ENCODE data around the gene CUL5. TPM values are rescaled to one million over a fixed set of nuclear protein-coding genes. Genes with fewer than 3 reads are reported as not detected.

CUL5 gene
- 37.0 and 41.3 TPM in 2 replicates for total RNA-seq

- peak; percentile 85 for DNase-seq (ENCODE audit: low spot score)
- H3K4me3 Mint-ChIP-seq: peak within 1 kb of the TSS; percentile 97
- H3K27me3 Mint-ChIP-seq (ENCODE audit: insufficient read depth): no peaks in the 10 kb centered on the region
- H3K4me1 Mint-ChIP-seq (ENCODE audit: low read depth): peaks cover 15% of the 10 kb centered on the region
- peaks cover 12% of the 10 kb centered on the region for H3K36me3 Mint-ChIP-seq (ENCODE audit: low read depth)
- no peaks in the 10 kb centered on the region for H3K9me3 Mint-ChIP-seq
- intact Hi-C loops (cut with micrococcal nuclease): loop anchor here (1.0 to 10.0 kb wide), 12 partner anchors 81 to 655 kb away; partner anchors contain the start of genes ACAT1, ALKBH8, ATM and C11orf65
- H3K27ac Mint-ChIP-seq: peak within 1 kb of the TSS; percentile 93
These were observed at the start of gene CUL5 for GRCh38 chr11:108008656-108009496. TSS of gene CUL5 (plus strand) at chr11:108008898. CDS start at chr11:108009349, 451 bp downstream.

- Mint-ChIP-seq H3K4me1 (ENCODE audit: low read depth) (peaks cover 9% of the 10 kb centered on the region), H3K27me3 (ENCODE audit: insufficient read depth) (peaks cover 18% of the 10 kb centered on the region), H3K9me3 (no peaks in the 10 kb centered on the region), H3K36me3 (ENCODE audit: low read depth) (no peaks in the 10 kb centered on the region), H3K4me3 (no peak overlapping the region), H3K27ac (no peak overlapping the region)
- no peak for DNase-seq (ENCODE audit: low spot score)
- intact Hi-C loops (cut with micrococcal nuclease): no loop called here
These were observed 47.2 kb upstream of the CUL5 start for GRCh38 chr11:107961480-107961879.

GRCh38 chr11:107962181-107962580, 46.5 kb upstream of the CUL5 start:
- no peak overlapping the region for H3K27ac Mint-ChIP-seq
- H3K36me3 Mint-ChIP-seq (ENCODE audit: low read depth): no peaks in the 10 kb centered on the region
- H3K9me3 Mint-ChIP-seq: no peaks in the 10 kb centered on the region
- intact Hi-C loops (cut with micrococcal nuclease): no loop called here
- peaks cover 11% of the 10 kb centered on the region for H3K27me3 Mint-ChIP-seq (ENCODE audit: insufficient read depth)
- DNase-seq (ENCODE audit: low spot score): no peak
- no peak overlapping the region for H3K4me3 Mint-ChIP-seq
- H3K4me1 Mint-ChIP-seq (ENCODE audit: low read depth): peaks cover 2% of the 10 kb centered on the region

- peaks cover 11% of the 10 kb centered on the region for H3K27me3 Mint-ChIP-seq (ENCODE audit: insufficient read depth)
- no peaks in the 10 kb centered on the region for H3K36me3 Mint-ChIP-seq (ENCODE audit: low read depth)
- no peaks in the 10 kb centered on the region for H3K9me3 Mint-ChIP-seq
- H3K4me1 Mint-ChIP-seq (ENCODE audit: low read depth): no peaks in the 10 kb centered on the region
- H3K27ac Mint-ChIP-seq: no peak overlapping the region
- DNase-seq (ENCODE audit: low spot score): no peak
- no peak overlapping the region for H3K4me3 Mint-ChIP-seq
- intact Hi-C loops (cut with micrococcal nuclease): no loop called here
These were observed 45.6 kb upstream of the CUL5 start for GRCh38 chr11:107963091-107963490.

DNA sequence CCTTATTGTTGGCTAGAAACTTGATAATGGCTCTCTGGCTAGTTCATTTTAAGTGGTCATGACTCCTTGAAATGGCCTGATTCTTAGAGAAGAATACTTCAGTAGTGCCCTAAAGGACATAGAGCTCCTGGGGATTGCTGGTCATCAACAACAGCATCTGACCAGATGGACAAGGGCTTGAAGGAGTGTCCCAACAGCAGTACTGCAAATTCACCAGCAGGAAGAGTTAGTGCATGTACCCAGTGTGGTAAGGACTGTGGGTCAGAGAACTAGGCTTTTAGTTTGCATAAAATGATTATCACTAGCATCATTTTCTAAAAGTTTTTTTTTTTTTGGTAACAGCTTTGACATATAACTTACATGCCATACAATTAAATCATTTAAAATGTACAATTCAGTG, 39.5 kb upstream of the CUL5 start:
- no peak overlapping the region for H3K4me3 Mint-ChIP-seq
- no peaks in the 10 kb centered on the region for H3K4me1 Mint-ChIP-seq (ENCODE audit: low read depth)
- no peak overlapping the region for H3K27ac Mint-ChIP-seq
- intact Hi-C loops (cut with micrococcal nuclease): no loop called here
- no peak for DNase-seq (ENCODE audit: low spot score)
- H3K27me3 Mint-ChIP-seq (ENCODE audit: insufficient read depth): peaks cover 2% of the 10 kb centered on the region
- H3K36me3 Mint-ChIP-seq (ENCODE audit: low read depth): no peaks in the 10 kb centered on the region
- no peaks in the 10 kb centered on the region for H3K9me3 Mint-ChIP-seq

GRCh38 chr11:107970049-107970448, 38.6 kb upstream of the CUL5 start:
- H3K27me3 Mint-ChIP-seq (ENCODE audit: insufficient read depth): peaks cover 2% of the 10 kb centered on the region
- no peak overlapping the region for H3K27ac Mint-ChIP-seq
- intact Hi-C loops (cut with micrococcal nuclease): no loop called here
- no peaks in the 10 kb centered on the region for H3K36me3 Mint-ChIP-seq (ENCODE audit: low read depth)
- no peak for DNase-seq (ENCODE audit: low spot score)
- no peaks in the 10 kb centered on the region for H3K9me3 Mint-ChIP-seq
- no peak overlapping the region for H3K4me3 Mint-ChIP-seq
- no peaks in the 10 kb centered on the region for H3K4me1 Mint-ChIP-seq (ENCODE audit: low read depth)

- DNase-seq (ENCODE audit: low spot score): no peak
- H3K9me3 Mint-ChIP-seq: no peaks in the 10 kb centered on the region
- no peak overlapping the region for H3K4me3 Mint-ChIP-seq
- peaks cover 2% of the 10 kb centered on the region for H3K27me3 Mint-ChIP-seq (ENCODE audit: insufficient read depth)
- H3K36me3 Mint-ChIP-seq (ENCODE audit: low read depth): no peaks in the 10 kb centered on the region
- no peak overlapping the region for H3K27ac Mint-ChIP-seq
- H3K4me1 Mint-ChIP-seq (ENCODE audit: low read depth): no peaks in the 10 kb centered on the region
- intact Hi-C loops (cut with micrococcal nuclease): no loop called here
These were observed 35.1 kb upstream of the CUL5 start for GRCh38 chr11:107973641-107974040.

- no peaks in the 10 kb centered on the region for H3K9me3 Mint-ChIP-seq
These were observed 20.1 kb upstream of the CUL5 start for GRCh38 chr11:107988397-107989158.

GRCh38 chr11:107991868-107992414, 16.8 kb upstream of the CUL5 start:
- H3K4me1 Mint-ChIP-seq (ENCODE audit: low read depth): no peaks in the 10 kb centered on the region
- H3K27me3 Mint-ChIP-seq (ENCODE audit: insufficient read depth): peaks cover 20% of the 10 kb centered on the region
- H3K36me3 Mint-ChIP-seq (ENCODE audit: low read depth): no peaks in the 10 kb centered on the region
- DNase-seq (ENCODE audit: low spot score): no peak
- intact Hi-C loops (cut with micrococcal nuclease): no loop called here
- no peaks in the 10 kb centered on the region for H3K9me3 Mint-ChIP-seq
- H3K27ac Mint-ChIP-seq: no peak overlapping the region
- no peak overlapping the region for H3K4me3 Mint-ChIP-seq

More at GRCh38 chr11:107988397-107989158, 20.1 kb upstream of the CUL5 start:
- Mint-ChIP-seq H3K4me1 (ENCODE audit: low read depth) (no peaks in the 10 kb centered on the region), H3K27ac (no peak overlapping the region), H3K36me3 (ENCODE audit: low read depth) (no peaks in the 10 kb centered on the region), H3K4me3 (no peak overlapping the region), H3K27me3 (ENCODE audit: insufficient read depth) (peaks cover 3% of the 10 kb centered on the region)
- intact Hi-C loops (cut with micrococcal nuclease): no loop called here
- DNase-seq (ENCODE audit: low spot score): no peak

DNA sequence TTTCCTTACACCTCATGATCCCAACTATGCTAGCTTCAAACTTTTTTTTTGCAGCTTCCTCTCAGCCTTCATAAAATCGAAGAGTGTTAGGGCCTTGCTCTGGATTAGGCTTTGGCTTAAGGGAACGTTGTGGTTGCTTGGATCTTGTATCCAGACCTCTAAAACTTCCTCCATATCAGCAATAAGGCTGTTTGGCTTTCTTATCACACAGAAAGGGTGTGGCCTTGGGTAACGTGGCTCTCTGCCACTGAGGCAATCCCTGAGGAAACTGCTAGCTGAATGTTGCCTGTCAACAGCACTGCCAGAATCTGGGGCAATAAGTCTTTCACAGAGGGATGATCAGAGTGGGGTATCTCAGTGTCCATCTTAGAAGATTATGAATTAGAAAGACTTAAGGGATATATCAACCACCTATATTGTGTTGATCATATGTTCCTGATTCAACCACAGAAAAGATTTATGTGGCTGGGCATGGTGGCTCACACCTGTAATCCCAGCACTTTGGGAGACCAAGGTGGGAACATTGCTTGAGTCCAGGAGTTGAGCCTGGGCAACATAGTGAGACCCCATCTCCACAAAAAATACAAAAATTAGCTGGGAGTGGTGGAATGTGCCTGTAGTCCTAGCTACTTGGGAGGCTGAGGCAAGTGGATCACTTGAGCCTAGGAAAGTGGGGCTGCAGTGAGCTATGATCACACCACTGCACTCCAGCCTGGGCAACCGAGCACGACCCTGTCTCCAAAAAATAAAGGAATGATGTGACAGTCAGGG, 12.5 kb upstream of the CUL5 start:
- Mint-ChIP-seq H3K36me3 (ENCODE audit: low read depth) (no peaks in the 10 kb centered on the region), H3K27me3 (ENCODE audit: insufficient read depth) (peaks cover 20% of the 10 kb centered on the region), H3K4me3 (no peak overlapping the region), H3K4me1 (ENCODE audit: low read depth) (no peaks in the 10 kb centered on the region), H3K27ac (no peak overlapping the region), H3K9me3 (no peaks in the 10 kb centered on the region)
- intact Hi-C loops (cut with micrococcal nuclease): no loop called here
- no peak for DNase-seq (ENCODE audit: low spot score)

GRCh38 chr11:107998761-107999160, 9.9 kb upstream of the CUL5 start:
- no peak for DNase-seq (ENCODE audit: low spot score)
- H3K36me3 Mint-ChIP-seq (ENCODE audit: low read depth): no peaks in the 10 kb centered on the region
- no peaks in the 10 kb centered on the region for H3K9me3 Mint-ChIP-seq
- H3K4me3 Mint-ChIP-seq: no peak overlapping the region
- H3K4me1 Mint-ChIP-seq (ENCODE audit: low read depth): no peaks in the 10 kb centered on the region
- no peak overlapping the region for H3K27ac Mint-ChIP-seq
- H3K27me3 Mint-ChIP-seq (ENCODE audit: insufficient read depth): peaks cover 18% of the 10 kb centered on the region
- intact Hi-C loops (cut with micrococcal nuclease): no loop called here

GRCh38 chr11:107999759-108000455, 8.8 kb upstream of the CUL5 start:
- peaks cover 8% of the 10 kb centered on the region for H3K27me3 Mint-ChIP-seq (ENCODE audit: insufficient read depth)
- H3K4me1 Mint-ChIP-seq (ENCODE audit: low read depth): no peaks in the 10 kb centered on the region
- H3K27ac Mint-ChIP-seq: no peak overlapping the region
- intact Hi-C loops (cut with micrococcal nuclease): loop anchor here (10.0 kb wide), 1 partner anchor 495 kb away; the partner anchor contains the start of gene POGLUT3
- no peak overlapping the region for H3K4me3 Mint-ChIP-seq
- no peak for DNase-seq (ENCODE audit: low spot score)
- no peaks in the 10 kb centered on the region for H3K9me3 Mint-ChIP-seq
- H3K36me3 Mint-ChIP-seq (ENCODE audit: low read depth): no peaks in the 10 kb centered on the region
